HG03439 (cell line): ENCODE results near the gene TRIM49.
"Not testable (repeated sequence)": the region's sequence is repeated elsewhere in the genome, so short reads cannot be mapped to it uniquely, and the experiment has no call there.

Source experiments
- ATAC-seq: cut with Tn5 transposase; IDR thresholded peaks from one replicate; pipeline ENCODE4 v1.9.1; 2021; ENCODE audit warnings: mild to moderate bottlenecking, moderate library complexity; ENCODE audit not compliant: unreplicated experiment

TRIM49 gene, protein sequence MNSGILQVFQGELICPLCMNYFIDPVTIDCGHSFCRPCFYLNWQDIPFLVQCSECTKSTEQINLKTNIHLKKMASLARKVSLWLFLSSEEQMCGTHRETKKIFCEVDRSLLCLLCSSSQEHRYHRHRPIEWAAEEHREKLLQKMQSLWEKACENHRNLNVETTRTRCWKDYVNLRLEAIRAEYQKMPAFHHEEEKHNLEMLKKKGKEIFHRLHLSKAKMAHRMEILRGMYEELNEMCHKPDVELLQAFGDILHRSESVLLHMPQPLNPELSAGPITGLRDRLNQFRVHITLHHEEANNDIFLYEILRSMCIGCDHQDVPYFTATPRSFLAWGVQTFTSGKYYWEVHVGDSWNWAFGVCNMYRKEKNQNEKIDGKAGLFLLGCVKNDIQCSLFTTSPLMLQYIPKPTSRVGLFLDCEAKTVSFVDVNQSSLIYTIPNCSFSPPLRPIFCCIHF

DNA sequence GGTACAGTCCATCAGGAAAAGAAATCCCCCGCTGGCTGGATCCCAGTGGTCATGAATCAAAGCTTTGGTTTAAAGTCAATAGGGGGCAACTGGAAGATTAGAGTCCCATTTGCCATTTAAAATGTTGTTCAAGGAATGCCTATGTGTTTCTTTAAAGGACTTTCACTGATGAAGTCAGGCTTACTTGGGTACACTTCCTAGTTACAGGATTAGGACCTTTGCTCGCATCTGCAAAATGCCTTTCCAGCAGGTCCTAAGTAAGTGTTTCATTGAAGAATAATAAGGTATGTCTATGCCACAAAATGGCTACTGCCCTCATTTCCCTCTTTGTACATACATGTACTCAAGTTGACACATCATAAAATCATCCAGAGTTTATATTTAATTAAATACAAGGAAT lies at the start of gene TRIM49:
Gene TRIM49, minus strand, starts transcription at position 101 of the 400 bp plus-strand sequence. CDS start 4,106 bp downstream, outside the sequence.
- not testable (repeated sequence) for ATAC-seq

DNA sequence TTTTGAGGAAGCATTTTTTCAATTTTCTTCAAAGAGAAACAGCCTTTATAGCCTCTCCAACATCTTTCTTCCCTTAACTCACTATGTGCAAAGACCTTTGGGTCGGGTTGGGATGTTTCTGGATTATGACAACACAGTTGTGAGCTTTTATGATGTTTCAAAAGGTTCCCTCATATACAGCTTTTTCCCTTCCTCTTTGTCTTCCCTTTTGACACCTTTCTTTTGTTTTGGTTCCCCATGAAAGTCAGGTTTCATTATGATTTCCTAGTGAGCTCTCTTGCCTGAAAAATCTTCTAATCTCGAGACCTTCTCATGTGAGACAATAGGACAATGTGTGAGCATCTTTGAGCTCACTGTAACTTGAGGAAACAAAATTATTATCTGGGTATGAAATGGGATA lies 18.3 kb upstream of the TRIM49 start:
- not testable (repeated sequence) for ATAC-seq

DNA sequence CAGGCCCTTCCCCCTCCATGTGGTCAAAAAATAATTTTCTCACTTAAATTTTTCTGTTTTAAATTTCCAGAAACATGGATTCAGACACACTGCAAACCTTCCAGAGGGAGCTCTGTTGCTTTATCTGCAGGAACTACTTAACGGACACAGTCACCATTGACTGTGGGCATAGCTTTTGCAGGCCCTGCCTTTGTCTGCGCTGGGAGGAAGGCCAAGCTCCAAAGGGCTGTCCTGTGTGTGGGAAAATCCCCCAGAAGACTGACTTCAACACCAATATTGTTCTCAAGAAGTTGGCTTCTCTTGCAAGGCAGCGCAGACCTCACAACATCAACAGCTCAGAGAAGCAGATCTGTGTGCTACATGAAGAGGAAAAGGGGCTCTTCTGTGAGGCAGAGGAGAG lies 11.6 kb upstream of the TRIM49 start:
- ATAC-seq = not testable (repeated sequence)

DNA sequence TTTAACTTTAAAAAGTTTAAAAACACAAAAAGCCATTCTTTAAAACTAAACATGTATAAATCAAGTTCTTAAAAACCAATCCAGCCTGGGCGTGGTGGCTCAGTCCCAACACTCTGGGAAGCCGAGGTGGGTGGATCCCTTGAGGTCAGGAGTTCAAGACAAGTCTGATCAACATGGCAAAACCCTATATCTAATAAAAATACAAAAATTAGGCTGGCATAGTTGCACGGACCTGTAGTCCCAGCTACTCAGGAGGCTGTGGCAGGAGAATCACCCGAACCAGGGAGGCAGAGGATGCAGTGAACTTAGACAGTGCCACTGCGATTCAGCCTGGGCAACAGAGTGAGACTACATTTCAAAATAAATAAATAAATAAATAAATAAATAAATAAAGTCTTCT lies 5.2 kb upstream of the TRIM49 start:
- not testable (repeated sequence) for ATAC-seq

DNA sequence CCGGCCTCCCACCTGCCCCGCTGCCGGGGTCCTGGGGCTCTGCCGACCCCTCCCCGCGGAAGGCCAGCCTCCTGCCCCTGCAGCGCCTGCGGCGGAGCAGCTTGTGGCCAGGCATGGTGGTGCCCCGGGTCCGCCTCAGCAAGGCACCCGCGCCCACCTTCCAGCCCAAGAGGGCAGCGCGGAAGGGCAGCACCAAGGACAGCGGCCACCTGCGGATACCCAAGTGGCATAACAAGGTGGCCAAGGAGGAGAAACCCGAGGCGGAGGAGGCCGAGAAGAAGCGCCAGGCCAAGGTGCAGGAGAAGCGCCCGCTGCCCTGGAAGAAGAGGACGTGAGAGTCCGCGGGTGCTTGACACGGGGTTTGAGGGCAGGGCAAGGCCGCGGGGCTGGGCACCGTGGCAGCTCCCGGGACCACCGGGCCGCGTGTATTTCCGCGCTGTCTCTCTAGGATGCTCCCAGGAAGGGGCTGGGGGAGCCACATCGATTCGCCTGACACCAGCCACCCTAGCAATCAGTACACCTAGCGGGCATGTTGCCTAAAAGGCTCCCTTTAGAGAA lies 20.8 kb downstream of the TRIM49 start:
- not testable (repeated sequence) for ATAC-seq

DNA sequence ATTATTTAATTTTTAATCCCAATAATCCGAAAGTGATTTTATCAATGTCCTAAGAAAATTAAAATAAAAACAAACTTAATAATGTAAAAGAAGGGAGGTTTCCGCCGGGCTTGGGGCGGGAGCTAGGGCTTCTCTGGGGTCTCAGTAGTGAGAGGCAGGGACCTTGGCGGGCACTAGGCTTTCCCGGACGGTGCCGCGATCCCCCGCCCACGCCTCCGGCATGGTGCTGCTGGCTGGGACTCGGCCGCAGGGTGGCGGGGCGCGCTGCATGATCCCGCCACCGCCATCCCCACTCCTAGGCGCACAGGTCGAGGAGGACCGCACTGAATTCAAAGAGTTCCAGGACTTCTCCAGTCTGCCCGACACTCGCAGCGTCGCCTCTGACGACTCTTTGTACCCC lies 22.6 kb downstream of the TRIM49 start:
- ATAC-seq = not testable (repeated sequence)

DNA sequence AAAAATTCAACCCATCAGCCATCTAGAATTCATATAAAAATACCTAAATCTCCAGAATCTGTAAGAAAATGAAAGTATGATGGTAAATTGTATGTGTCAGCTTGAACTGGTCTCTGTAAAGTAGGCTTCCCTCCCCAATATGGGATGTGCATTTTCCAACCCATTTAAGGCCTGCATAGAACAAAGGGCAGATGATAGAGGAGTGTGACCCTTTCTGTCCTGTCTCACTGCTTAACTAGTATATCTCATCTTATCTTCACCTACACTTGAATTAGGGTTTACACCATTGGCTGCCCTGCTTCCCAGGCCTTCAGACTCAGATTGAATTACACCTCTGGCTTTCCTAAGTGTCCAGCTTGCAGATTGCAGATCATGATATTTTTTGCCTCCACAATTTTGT lies 57.6 kb downstream of the TRIM49 start:
- not testable (repeated sequence) for ATAC-seq
